Fibroblast of mammary gland (primary cell): Measurements from ENCODE around the gene CHPF.

Experiments
- DNase-seq: peaks from one replicate; pipeline ENCODE4 v3.0.0-alpha.2; 2010; ENCODE audit warnings: low read depth
- H3K4me3 ChIP-seq: 2 replicates; pipeline ENCODE4 v1.5.1; 2011; ENCODE audit warnings: low read depth, mild to moderate bottlenecking, low read length, moderate library complexity; ENCODE audit not compliant: control insufficient read depth
- TF ChIP-seq, protein P1 (sequence below): conservative IDR thresholded peaks from 2 replicates; pipeline ENCODE4 v1.5.1; 2011; ENCODE audit warnings: low read depth, low read length, inconsistent platforms; ENCODE audit not compliant: control insufficient read depth, insufficient read depth

CHPF gene

DNA sequence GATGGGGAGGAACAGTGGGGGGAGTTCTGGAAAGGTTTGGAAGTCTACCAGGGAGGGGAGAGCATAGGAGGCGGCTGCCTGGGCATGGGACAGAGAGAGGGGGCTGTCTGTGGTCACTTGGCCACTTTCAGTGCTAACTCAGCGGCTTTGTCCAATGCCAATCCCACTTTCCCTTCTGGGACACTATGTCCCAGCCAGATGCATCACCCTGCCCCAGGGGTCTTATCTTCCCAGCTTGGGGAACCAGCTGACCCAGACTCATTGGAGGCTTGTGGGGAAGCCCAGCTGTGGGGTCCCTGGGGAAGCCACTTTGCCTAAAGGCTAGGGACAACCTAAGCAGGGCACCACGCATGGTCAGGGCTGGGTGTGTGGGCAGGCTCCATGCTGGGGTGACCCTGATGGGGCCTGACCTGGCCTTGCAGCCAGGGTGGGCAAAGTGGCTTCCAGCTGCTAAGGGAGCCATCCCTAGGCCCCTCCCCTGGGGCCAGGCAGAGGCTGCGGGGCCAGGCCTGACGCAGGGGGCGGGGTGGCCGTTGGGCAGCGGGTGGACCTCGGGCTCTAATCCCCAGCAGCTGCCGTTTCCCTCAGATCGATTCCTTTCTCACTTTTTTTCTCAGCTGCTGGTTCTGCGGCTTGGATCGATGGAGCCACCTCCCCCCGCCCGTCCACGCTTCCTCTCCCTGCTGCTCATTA lies 30.9 kb downstream of the CHPF start:
- DNase-seq: no peak
- H3K4me3 ChIP-seq: no peak overlapping the region
- TF ChIP-seq, protein P1, sequence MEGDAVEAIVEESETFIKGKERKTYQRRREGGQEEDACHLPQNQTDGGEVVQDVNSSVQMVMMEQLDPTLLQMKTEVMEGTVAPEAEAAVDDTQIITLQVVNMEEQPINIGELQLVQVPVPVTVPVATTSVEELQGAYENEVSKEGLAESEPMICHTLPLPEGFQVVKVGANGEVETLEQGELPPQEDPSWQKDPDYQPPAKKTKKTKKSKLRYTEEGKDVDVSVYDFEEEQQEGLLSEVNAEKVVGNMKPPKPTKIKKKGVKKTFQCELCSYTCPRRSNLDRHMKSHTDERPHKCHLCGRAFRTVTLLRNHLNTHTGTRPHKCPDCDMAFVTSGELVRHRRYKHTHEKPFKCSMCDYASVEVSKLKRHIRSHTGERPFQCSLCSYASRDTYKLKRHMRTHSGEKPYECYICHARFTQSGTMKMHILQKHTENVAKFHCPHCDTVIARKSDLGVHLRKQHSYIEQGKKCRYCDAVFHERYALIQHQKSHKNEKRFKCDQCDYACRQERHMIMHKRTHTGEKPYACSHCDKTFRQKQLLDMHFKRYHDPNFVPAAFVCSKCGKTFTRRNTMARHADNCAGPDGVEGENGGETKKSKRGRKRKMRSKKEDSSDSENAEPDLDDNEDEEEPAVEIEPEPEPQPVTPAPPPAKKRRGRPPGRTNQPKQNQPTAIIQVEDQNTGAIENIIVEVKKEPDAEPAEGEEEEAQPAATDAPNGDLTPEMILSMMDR: no peak

GRCh38 chr2:219511547-219512325 lies 31.9 kb downstream of the CHPF start:
- no peak overlapping the region for H3K4me3 ChIP-seq
- no peak for DNase-seq
- TF ChIP-seq, protein P1: no peak

DNA sequence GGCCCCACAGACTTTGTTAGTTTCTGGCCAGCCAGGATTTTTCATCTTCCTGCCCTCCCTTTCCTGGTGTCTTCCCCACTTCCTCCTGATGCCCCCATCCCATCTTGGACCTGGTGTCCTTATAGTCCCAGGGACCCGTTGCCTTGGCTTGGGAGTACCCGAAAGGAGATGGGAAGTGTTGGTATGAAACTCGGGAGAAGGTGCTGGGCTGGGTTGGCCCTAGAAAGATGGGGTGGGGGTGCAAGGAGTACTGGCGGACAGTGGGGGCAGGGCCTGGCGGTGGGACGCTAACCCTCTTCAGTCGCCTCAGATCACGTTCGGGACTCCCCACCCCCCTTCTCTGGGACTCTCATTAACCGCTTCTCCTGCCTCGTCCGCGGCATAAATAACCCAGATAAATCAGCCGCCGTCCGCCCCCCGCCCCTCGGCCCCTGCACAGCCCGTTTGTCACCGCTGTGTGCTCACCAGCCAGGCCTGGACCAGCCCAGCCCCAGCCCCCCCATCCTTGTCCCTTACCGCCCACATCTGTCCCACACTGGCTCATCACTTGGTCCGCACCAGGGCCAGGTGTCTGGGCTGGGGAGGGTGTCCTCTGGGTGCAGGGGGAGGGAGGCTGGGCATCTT lies 33.0 kb downstream of the CHPF start:
- H3K4me3 ChIP-seq: no peak overlapping the region
- TF ChIP-seq, protein P1: no peak
- no peak for DNase-seq

- H3K4me3 ChIP-seq: peak overlapping the region; percentile 9
- peak; percentile 42 for DNase-seq
- TF ChIP-seq, protein P1: peak; percentile 74
Observed at GRCh38 chr2:219509780-219510511, 33.7 kb downstream of the CHPF start.

- TF ChIP-seq, protein P1: no peak
- DNase-seq: no peak
- H3K4me3 ChIP-seq: no peak overlapping the region
Observed at GRCh38 chr2:219508971-219509779, 34.4 kb downstream of the CHPF start.

GRCh38 chr2:219508444-219508734 lies 35.2 kb downstream of the CHPF start:
- no peak for DNase-seq
- H3K4me3 ChIP-seq: no peak overlapping the region
- TF ChIP-seq, protein P1: no peak
